AG04450 (cell line): Measurements from ENCODE around the gene CSTF2T. TPM values are rescaled to one million over a fixed set of nuclear protein-coding genes. Genes with fewer than 3 reads are reported as not detected.
A peak's percentile ranks its signal among the peaks of the same experiment; 100 is the strongest.

Experiments used
- CTCF ChIA-PET: fragments of 300-600, 350-600 bp; formaldehyde crosslinking; extraction: SDS; loops from one replicate; lab custom pipeline; 2022; ENCODE audit warnings: antibody characterized with exemption, inconsistent platforms; lab: Charles Lee
- POLR2A ChIA-PET: fragments of 350-600 bp; formaldehyde crosslinking; extraction: SDS; loops from one replicate; lab custom pipeline; 2021; ENCODE audit warnings: antibody characterized with exemption, inconsistent platforms; lab: Yijun Ruan, JAX
- DNase-seq: peaks from one replicate; pipeline ENCODE4 v3.0.0-alpha.2; 2011; ENCODE audit warnings: low read depth, low spot score
- H3K27ac ChIP-seq: one replicate; pipeline ENCODE4 v1.5.1; 2012; ENCODE audit warnings: low read depth, low read length, control low read depth
- H3K27me3 ChIP-seq: one replicate; pipeline ENCODE4 v1.6.0; 2012; ENCODE audit warnings: low read length; ENCODE audit not compliant: control insufficient read depth, insufficient read depth
- H3K4me3 ChIP-seq: 2 replicates; pipeline ENCODE4 v1.5.1; 2011; ENCODE audit warnings: mild to moderate bottlenecking, low read depth, low read length, control low read depth
- H3K9me3 ChIP-seq: 2 replicates; pipeline ENCODE4 v1.5.1; 2012; ENCODE audit warnings: low read length; ENCODE audit not compliant: control insufficient read depth, insufficient read depth
- polyA minus RNA-seq: library from RNA; depleted of rRNA, polyadenylated mRNA; stranded (reverse); fragments of >200 nt; gene quantifications from 2 replicates; pipeline ENCODE4 v1.2.3, GENCODE V29; 2011; rRNA and poly(A)+ RNA removed
- polyA plus RNA-seq: library from polyadenylated mRNA; depleted of rRNA; stranded (reverse); fragments of >200 nt; gene quantifications from 2 replicates; pipeline ENCODE4 v1.2.3, GENCODE V29; 2011; rRNA removed
- TF ChIP-seq, protein P1 (sequence below): IDR thresholded peaks from 2 replicates; pipeline ENCODE4 v1.5.1; 2011; ENCODE audit warnings: low read depth, low read length, control low read depth, inconsistent platforms

The CSTF2T gene
- 7.0 and 8.0 TPM in 2 replicates for polyA plus RNA-seq
- polyA minus RNA-seq = 7.9 and 8.1 TPM in 2 replicates

- H3K27ac ChIP-seq = peak within 1 kb of the TSS; percentile 96
- ChIA-PET POLR2A (interaction anchor here (0.6 kb wide), 1 partner anchor 192 kb away, joined by 4 read pairs; no protein-coding TSS in a partner anchor), CTCF (interaction anchor here (1.0 to 1.7 kb wide), 4 partner anchors 15 to 636 kb away, joined by 3 to 6 read pairs (median 3); no protein-coding TSS in a partner anchor)
- H3K4me3 ChIP-seq = peak within 1 kb of the TSS; percentile 87
- H3K27me3 ChIP-seq = no peaks in the 10 kb centered on the region
- DNase-seq = peak; percentile 86
- TF ChIP-seq, protein P1, sequence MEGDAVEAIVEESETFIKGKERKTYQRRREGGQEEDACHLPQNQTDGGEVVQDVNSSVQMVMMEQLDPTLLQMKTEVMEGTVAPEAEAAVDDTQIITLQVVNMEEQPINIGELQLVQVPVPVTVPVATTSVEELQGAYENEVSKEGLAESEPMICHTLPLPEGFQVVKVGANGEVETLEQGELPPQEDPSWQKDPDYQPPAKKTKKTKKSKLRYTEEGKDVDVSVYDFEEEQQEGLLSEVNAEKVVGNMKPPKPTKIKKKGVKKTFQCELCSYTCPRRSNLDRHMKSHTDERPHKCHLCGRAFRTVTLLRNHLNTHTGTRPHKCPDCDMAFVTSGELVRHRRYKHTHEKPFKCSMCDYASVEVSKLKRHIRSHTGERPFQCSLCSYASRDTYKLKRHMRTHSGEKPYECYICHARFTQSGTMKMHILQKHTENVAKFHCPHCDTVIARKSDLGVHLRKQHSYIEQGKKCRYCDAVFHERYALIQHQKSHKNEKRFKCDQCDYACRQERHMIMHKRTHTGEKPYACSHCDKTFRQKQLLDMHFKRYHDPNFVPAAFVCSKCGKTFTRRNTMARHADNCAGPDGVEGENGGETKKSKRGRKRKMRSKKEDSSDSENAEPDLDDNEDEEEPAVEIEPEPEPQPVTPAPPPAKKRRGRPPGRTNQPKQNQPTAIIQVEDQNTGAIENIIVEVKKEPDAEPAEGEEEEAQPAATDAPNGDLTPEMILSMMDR = no peak
- H3K9me3 ChIP-seq = no peaks in the 10 kb centered on the region
Observed at GRCh38 chr10:51699475-51700227, at the start of gene CSTF2T. Gene CSTF2T, minus strand, starts transcription at chr10:51699595. Its CDS starts 46 bp downstream, at chr10:51699549.

- DNase-seq = no peak
- Histone ChIP-seq H3K9me3 (no peaks in the 10 kb centered on the region), H3K4me3 (no peak overlapping the region), H3K27me3 (no peaks in the 10 kb centered on the region), H3K27ac (peak overlapping the region; percentile 23)
- TF ChIP-seq, protein P1 = no peak
- POLR2A ChIA-PET = interaction anchor here (0.5 kb wide), 1 partner anchor 557 kb away, joined by 3 read pairs; no protein-coding TSS in a partner anchor
- CTCF ChIA-PET = no interaction called here
Observed at GRCh38 chr10:51748959-51749358, 49.6 kb upstream of the CSTF2T start.

- ChIA-PET POLR2A (no interaction called here), CTCF (no interaction called here)
- Histone ChIP-seq H3K4me3 (no peak overlapping the region), H3K27me3 (no peaks in the 10 kb centered on the region), H3K27ac (no peak overlapping the region), H3K9me3 (no peaks in the 10 kb centered on the region)
- no peak for DNase-seq
- TF ChIP-seq, protein P1 = no peak
Observed at GRCh38 chr10:51747216-51747615, 47.8 kb upstream of the CSTF2T start.

DNA sequence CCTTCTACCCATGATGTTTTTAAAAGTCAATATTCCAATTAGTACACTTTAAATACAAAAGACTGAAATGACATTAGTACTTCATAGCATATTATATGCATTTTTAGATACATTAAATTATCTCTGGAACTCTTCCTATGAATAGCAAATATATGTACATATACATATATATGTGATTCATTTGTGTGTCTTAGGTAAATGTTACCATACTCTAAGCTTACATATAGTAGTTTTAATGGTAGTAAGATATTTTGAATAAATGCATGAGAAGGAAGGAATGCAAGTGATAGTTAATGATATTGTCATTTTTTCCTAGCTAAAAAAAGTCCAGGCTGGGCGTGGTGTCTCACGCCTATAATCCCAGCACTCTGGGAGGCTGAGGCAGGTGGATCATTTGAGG is 46.0 kb upstream of the CSTF2T start:
- H3K4me3 ChIP-seq = no peak overlapping the region
- no peaks in the 10 kb centered on the region for H3K27me3 ChIP-seq
- no peaks in the 10 kb centered on the region for H3K9me3 ChIP-seq
- TF ChIP-seq, protein P1 = no peak
- no peak overlapping the region for H3K27ac ChIP-seq
- ChIA-PET CTCF (no interaction called here), POLR2A (no interaction called here)
- DNase-seq = no peak
